Neural cell (in vitro differentiated cells): ENCODE results near the gene GNL3L. TPM values are rescaled to one million over a fixed set of nuclear protein-coding genes. Genes with fewer than 3 reads are reported as not detected.

ENCODE experiments used
- H2AFZ ChIP-seq: fragments of 200-600, 300-800 bp; sonication (generic), shearing (Covaris generic); 2 replicates; pipeline ENCODE4 v1.6.0; 2014; ENCODE audit warnings: low read depth, mild to moderate bottlenecking, antibody characterized with exemption, low read length, moderate library complexity
- H3F3A ChIP-seq: fragments of 200-600 bp; shearing (Covaris generic); 2 replicates; pipeline ENCODE4 v1.6.1; 2016; ENCODE audit warnings: mild to moderate bottlenecking, moderate library complexity, mixed read lengths, antibody characterized with exemption, low read length; ENCODE audit not compliant: insufficient read depth, poor library complexity, severe bottlenecking
- H3K27ac ChIP-seq: fragments of 200-600, 300-800 bp; sonication (generic), shearing (Covaris generic); 2 replicates; pipeline ENCODE4 v1.5.1; 2014; ENCODE audit warnings: mild to moderate bottlenecking, low read length, moderate library complexity
- H3K27me3 ChIP-seq: fragments of 300-800, 200-600 bp; sonication (generic), shearing (Covaris generic); 2 replicates; pipeline ENCODE4 v1.6.0; 2014; ENCODE audit warnings: mild to moderate bottlenecking, low read depth, low read length, moderate library complexity; ENCODE audit not compliant: insufficient read depth
- H3K36me3 ChIP-seq: fragments of 300-800, 200-600 bp; sonication (generic), shearing (Covaris generic); 2 replicates; pipeline ENCODE4 v1.5.1; 2014; ENCODE audit warnings: mild to moderate bottlenecking, antibody characterized with exemption, low read length, moderate library complexity; ENCODE audit not compliant: insufficient read depth
- H3K4me2 ChIP-seq: fragments of 300-800, 200-600 bp; sonication (generic), shearing (Covaris generic); 2 replicates; pipeline ENCODE4 v1.6.0; 2014; ENCODE audit warnings: mild to moderate bottlenecking, low read length
- H3K4me3 ChIP-seq: fragments of 300-800, 200-600 bp; sonication (generic), shearing (Covaris generic); 2 replicates; pipeline ENCODE4 v1.5.1; 2014; ENCODE audit warnings: mild to moderate bottlenecking, low read length, moderate library complexity
- H3K79me2 ChIP-seq: fragments of 200-600 bp; shearing (Covaris generic); replicated peaks from 2 replicates; pipeline ENCODE4 v1.6.0; 2014; ENCODE audit warnings: mild to moderate bottlenecking, low read length, moderate library complexity; ENCODE audit not compliant: insufficient read depth
- H3K9ac ChIP-seq: fragments of 300-800, 200-600 bp; sonication (generic), shearing (Covaris generic); 2 replicates; pipeline ENCODE4 v1.6.1; 2016; ENCODE audit warnings: mild to moderate bottlenecking, low read length, mixed read lengths
- H3K9me2 ChIP-seq: fragments of 200-600 bp; shearing (Covaris generic); 2 replicates; pipeline ENCODE4 v1.6.1; 2016; ENCODE audit warnings: mild to moderate bottlenecking, low read length, mixed read lengths; ENCODE audit not compliant: insufficient read depth
- H3K9me3 ChIP-seq: fragments of 200-600, 300-800 bp; sonication (generic), shearing (Covaris generic); 2 replicates; pipeline ENCODE4 v1.6.1; 2016; ENCODE audit warnings: mild to moderate bottlenecking, mixed run types, low read length, moderate library complexity, mixed read lengths
- H4K20me1 ChIP-seq: fragments of 200-600 bp; shearing (Covaris generic); 2 replicates; pipeline ENCODE4 v1.6.1; 2016; ENCODE audit warnings: mild to moderate bottlenecking, mixed run types; ENCODE audit not compliant: insufficient read depth
- EP300 ChIP-seq: fragments of 450-650 bp; conservative IDR thresholded peaks from 2 replicates; pipeline ENCODE4 v1.6.1; 2014; ENCODE audit warnings: antibody characterized with exemption, mild to moderate bottlenecking, moderate library complexity; ENCODE audit not compliant: poor library complexity, severe bottlenecking
- EZH2 ChIP-seq: fragments of 200-600, 300-800 bp; shearing (Covaris generic), sonication (generic); IDR thresholded peaks from 2 replicates; pipeline ENCODE4 v1.6.1; 2014; ENCODE audit warnings: antibody characterized with exemption, low read length, borderline replicate concordance, mild to moderate bottlenecking; ENCODE audit not compliant: insufficient read depth, poor library complexity, severe bottlenecking
- MXI1 ChIP-seq: fragments of 450-650 bp; conservative IDR thresholded peaks from 2 replicates; pipeline ENCODE4 v1.6.1; 2014; ENCODE audit warnings: antibody characterized with exemption, mild to moderate bottlenecking; ENCODE audit not compliant: poor library complexity, severe bottlenecking
- POLR2AphosphoS5 ChIP-seq: IDR thresholded peaks from 2 replicates; pipeline ENCODE4 v1.6.1; 2012
- RAD21 ChIP-seq: fragments of 450-650 bp; conservative IDR thresholded peaks from 2 replicates; pipeline ENCODE4 v1.6.1; 2014; ENCODE audit warnings: antibody characterized with exemption, mild to moderate bottlenecking, moderate library complexity
- SMC3 ChIP-seq: fragments of 450-650 bp; conservative IDR thresholded peaks from 2 replicates; pipeline ENCODE4 v1.6.1; 2014; ENCODE audit warnings: antibody characterized with exemption, mild to moderate bottlenecking, moderate library complexity; ENCODE audit not compliant: poor library complexity
- TAF1 ChIP-seq: IDR thresholded peaks from 2 replicates; pipeline ENCODE4 v1.6.1; 2012; ENCODE audit warnings: low read depth
- polyA plus RNA-seq: library from polyadenylated mRNA; depleted of rRNA; stranded (reverse); fragments of >200 nt; gene quantifications from 2 replicates; pipeline ENCODE4 v1.2.3, GENCODE V29; 2014
- TF ChIP-seq, protein P1 (sequence below): fragments of 450-650 bp; IDR thresholded peaks from 2 replicates; pipeline ENCODE4 v1.5.1; 2014; ENCODE audit warnings: antibody characterized with exemption, mild to moderate bottlenecking, moderate library complexity; ENCODE audit not compliant: poor library complexity, severe bottlenecking
- TF ChIP-seq, protein P2 (sequence below): IDR thresholded peaks from 2 replicates; pipeline ENCODE4 v1.6.1; 2012; ENCODE audit warnings: borderline replicate concordance

GNL3L gene
- polyA plus RNA-seq, 1 donor from 2014 or later: 6.6 TPM

DNA sequence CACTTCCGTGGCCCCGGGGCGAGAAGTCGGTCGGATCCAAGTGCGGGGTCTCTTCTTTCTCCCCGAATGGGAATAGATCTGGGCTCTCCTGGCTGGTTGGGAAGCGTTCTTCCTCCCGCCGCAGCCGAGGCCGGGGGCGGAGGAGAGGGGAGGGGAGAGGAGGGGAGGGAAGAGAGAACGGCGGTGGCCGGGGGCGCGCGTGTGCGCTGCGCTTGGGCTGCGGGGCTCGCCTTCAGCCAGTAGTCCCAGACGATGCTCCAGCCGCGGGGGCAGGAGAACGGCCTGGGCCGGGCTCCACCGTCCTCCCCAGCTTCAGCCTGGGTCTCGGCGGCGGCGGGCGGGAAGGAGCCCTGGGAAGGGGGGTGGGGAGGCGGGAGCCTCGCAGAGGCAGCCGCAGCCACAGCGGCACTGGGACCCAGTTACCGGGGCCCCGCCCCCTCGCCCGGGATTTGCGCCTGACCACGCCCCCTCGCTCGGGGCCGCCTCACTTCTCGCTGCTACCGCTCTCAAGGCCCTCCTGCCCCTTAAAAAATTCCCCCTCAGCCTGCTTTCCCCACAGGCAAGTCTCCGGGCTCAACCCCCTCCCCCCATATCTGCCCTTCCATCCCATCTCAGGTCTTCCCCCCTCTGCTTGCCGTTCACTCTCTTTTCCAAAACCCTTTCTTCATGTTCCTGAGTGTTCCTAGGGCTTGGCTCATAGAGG, 34.1 kb upstream of the GNL3L start, which contains the start of gene FGD1:
Gene FGD1, minus strand, starts transcription at position 421 of the 703 bp plus-strand sequence. CDS start 802 bp downstream, outside the sequence.
- Histone ChIP-seq H2AFZ (peak within 1 kb of the TSS; percentile 51), H3K27ac (peak within 1 kb of the TSS; percentile 81)

DNA sequence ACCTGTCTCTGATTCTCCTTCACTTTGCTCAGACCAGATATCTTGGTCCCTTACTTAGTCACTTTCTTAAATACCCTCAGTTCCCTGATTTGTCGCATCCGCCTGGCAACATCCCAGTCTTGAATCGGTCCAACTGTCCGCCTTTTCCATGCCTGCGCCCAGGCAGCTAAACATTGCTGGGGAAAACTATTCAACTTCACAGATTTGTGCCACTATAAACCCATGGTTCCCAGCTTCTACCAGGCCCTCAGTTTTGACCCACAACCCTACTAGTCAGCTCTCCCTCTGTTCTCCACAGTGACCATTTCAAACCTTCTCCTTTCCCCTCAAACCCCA, 33.5 kb upstream of the GNL3L start:
- no peaks in the 10 kb centered on the region for H3K36me3 ChIP-seq
- peak overlapping the region; percentile 75 for H3K4me3 ChIP-seq
- H3K27ac ChIP-seq: peak overlapping the region; percentile 81
- H3K9me3 ChIP-seq: no peaks in the 10 kb centered on the region
- H4K20me1 ChIP-seq: no peaks in the 10 kb centered on the region
- no peaks in the 10 kb centered on the region for H3F3A ChIP-seq
- H3K27me3 ChIP-seq: no peaks in the 10 kb centered on the region
- H2AFZ ChIP-seq: peak overlapping the region; percentile 51
- no peaks in the 10 kb centered on the region for H3K9me2 ChIP-seq
- H3K9ac ChIP-seq: peak overlapping the region; percentile 83
- TF ChIP-seq SMC3: no peak
- no peak for TF ChIP-seq RAD21
- TF ChIP-seq, protein P1, sequence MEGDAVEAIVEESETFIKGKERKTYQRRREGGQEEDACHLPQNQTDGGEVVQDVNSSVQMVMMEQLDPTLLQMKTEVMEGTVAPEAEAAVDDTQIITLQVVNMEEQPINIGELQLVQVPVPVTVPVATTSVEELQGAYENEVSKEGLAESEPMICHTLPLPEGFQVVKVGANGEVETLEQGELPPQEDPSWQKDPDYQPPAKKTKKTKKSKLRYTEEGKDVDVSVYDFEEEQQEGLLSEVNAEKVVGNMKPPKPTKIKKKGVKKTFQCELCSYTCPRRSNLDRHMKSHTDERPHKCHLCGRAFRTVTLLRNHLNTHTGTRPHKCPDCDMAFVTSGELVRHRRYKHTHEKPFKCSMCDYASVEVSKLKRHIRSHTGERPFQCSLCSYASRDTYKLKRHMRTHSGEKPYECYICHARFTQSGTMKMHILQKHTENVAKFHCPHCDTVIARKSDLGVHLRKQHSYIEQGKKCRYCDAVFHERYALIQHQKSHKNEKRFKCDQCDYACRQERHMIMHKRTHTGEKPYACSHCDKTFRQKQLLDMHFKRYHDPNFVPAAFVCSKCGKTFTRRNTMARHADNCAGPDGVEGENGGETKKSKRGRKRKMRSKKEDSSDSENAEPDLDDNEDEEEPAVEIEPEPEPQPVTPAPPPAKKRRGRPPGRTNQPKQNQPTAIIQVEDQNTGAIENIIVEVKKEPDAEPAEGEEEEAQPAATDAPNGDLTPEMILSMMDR: no peak
- TF ChIP-seq MXI1: no peak
- no peak for TF ChIP-seq TAF1
- no peak for TF ChIP-seq EP300
- TF ChIP-seq POLR2AphosphoS5: no peak
- TF ChIP-seq, protein P2, sequence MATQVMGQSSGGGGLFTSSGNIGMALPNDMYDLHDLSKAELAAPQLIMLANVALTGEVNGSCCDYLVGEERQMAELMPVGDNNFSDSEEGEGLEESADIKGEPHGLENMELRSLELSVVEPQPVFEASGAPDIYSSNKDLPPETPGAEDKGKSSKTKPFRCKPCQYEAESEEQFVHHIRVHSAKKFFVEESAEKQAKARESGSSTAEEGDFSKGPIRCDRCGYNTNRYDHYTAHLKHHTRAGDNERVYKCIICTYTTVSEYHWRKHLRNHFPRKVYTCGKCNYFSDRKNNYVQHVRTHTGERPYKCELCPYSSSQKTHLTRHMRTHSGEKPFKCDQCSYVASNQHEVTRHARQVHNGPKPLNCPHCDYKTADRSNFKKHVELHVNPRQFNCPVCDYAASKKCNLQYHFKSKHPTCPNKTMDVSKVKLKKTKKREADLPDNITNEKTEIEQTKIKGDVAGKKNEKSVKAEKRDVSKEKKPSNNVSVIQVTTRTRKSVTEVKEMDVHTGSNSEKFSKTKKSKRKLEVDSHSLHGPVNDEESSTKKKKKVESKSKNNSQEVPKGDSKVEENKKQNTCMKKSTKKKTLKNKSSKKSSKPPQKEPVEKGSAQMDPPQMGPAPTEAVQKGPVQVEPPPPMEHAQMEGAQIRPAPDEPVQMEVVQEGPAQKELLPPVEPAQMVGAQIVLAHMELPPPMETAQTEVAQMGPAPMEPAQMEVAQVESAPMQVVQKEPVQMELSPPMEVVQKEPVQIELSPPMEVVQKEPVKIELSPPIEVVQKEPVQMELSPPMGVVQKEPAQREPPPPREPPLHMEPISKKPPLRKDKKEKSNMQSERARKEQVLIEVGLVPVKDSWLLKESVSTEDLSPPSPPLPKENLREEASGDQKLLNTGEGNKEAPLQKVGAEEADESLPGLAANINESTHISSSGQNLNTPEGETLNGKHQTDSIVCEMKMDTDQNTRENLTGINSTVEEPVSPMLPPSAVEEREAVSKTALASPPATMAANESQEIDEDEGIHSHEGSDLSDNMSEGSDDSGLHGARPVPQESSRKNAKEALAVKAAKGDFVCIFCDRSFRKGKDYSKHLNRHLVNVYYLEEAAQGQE: no peak
- TF ChIP-seq EZH2: no peak
- H3K4me2 ChIP-seq: no peak overlapping the region
- peaks cover 32% of the 10 kb centered on the region for H3K79me2 ChIP-seq

More for the DNA sequence above, 34.1 kb upstream of the GNL3L start, which contains the start of gene FGD1:
- Histone ChIP-seq H3K9me3 (no peaks in the 10 kb centered on the region), H3K4me3 (peak within 1 kb of the TSS; percentile 75), H3K4me2 (no peak within 1 kb of the TSS), H3K9ac (peak within 1 kb of the TSS; percentile 83), H3K9me2 (no peaks in the 10 kb centered on the region), H4K20me1 (no peaks in the 10 kb centered on the region), H3K27me3 (no peaks in the 10 kb centered on the region), H3K79me2 (peaks cover 37% of the 10 kb centered on the region), H3K36me3 (no peaks in the 10 kb centered on the region), H3F3A (no peaks in the 10 kb centered on the region)
- TF ChIP-seq EP300: no peak
- TF ChIP-seq TAF1: peak; percentile 50
